Lower leg skin (tissue), 4 donors: Measurements from ENCODE around the gene NT5DC3. TPM values are rescaled to one million over a fixed set of nuclear protein-coding genes. Genes with fewer than 3 reads are reported as not detected.
A peak's percentile ranks its signal among the peaks of the same experiment; 100 is the strongest.

ENCODE experiments used
- DNase-seq, 2 donors: peaks; one replicate each; pipeline ENCODE4 v3.0.0-alpha.2; 2019; ENCODE audit warnings: low spot score in 2 of 2
- H3K4me3 ChIP-seq: fragments of 200-600 bp; sonication (generic); 2 replicates; pipeline ENCODE4 v1.5.1; 2017; ENCODE audit warnings: mild to moderate bottlenecking, low read depth; ENCODE audit not compliant: poor library complexity, severe bottlenecking
- POLR2A ChIP-seq, 2 donors: fragments of 450-650 bp; IDR thresholded peaks; one replicate each; pipeline ENCODE4 v1.6.1; 2016 to 2017; ENCODE audit warnings: antibody characterized with exemption in 2 of 2, mild to moderate bottlenecking in 1 of 2, moderate library complexity in 1 of 2
- WGBS, 2 donors: methylation state at CpG; one replicate each; pipeline ENCODE4 v1.1.5; 2018; 5-methylcytosine and 5-hydroxymethylcytosine counted together
- intact Hi-C: fragments of 100-400 bp; cut with DNase I; formaldehyde crosslinking; loops from one replicate; pipeline ENCODE4 v1.15.0; 2023; ENCODE audit warnings: low total_unique reads
- total RNA-seq, 4 donors: library from RNA; depleted of rRNA; stranded (reverse); fragments of >200 nt; gene quantifications; one replicate each; pipeline ENCODE4 v1.1.0, GENCODE V29; 2016
- TF ChIP-seq, protein P1 (sequence below), 3 donors: fragments of 450-650 bp; IDR thresholded peaks; one replicate each; pipeline ENCODE4 v1.5.1; 2016; ENCODE audit warnings: antibody characterized with exemption in 3 of 3, mild to moderate bottlenecking in 3 of 3, moderate library complexity in 2 of 3

NT5DC3 gene
- total RNA-seq, 4 donors from 2014 or later = 2.9 to 4.2 (median 3.5) TPM

DNA sequence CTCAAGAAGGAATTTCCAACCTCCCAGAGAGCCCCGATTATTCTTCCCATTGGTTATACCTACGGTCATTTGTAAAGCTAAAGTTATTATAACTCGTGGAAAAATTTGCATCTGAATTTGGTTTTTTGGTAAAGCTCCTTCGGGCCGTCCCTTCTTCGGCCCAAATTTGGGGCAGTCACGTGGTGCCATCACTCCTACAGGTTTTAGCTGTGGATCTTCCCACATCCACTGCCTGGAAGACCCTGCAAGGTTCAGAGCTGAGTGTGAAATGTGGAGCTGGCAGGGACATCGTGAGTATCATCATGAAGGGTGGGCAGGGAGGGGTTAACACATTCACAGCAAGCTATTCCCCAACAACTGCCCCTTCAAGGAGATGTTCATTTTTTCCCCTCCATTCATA is 105.7 kb downstream of the NT5DC3 start:
- intact Hi-C loops = no loop called here
- 82 to 87% methylated on average over 8 of the region's 8 CpGs for WGBS, 2 donors
- TF ChIP-seq POLR2A (IDR thresholded peaks at IDR 0.05) = no peak
- TF ChIP-seq, protein P1, sequence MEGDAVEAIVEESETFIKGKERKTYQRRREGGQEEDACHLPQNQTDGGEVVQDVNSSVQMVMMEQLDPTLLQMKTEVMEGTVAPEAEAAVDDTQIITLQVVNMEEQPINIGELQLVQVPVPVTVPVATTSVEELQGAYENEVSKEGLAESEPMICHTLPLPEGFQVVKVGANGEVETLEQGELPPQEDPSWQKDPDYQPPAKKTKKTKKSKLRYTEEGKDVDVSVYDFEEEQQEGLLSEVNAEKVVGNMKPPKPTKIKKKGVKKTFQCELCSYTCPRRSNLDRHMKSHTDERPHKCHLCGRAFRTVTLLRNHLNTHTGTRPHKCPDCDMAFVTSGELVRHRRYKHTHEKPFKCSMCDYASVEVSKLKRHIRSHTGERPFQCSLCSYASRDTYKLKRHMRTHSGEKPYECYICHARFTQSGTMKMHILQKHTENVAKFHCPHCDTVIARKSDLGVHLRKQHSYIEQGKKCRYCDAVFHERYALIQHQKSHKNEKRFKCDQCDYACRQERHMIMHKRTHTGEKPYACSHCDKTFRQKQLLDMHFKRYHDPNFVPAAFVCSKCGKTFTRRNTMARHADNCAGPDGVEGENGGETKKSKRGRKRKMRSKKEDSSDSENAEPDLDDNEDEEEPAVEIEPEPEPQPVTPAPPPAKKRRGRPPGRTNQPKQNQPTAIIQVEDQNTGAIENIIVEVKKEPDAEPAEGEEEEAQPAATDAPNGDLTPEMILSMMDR (IDR thresholded peaks at IDR 0.05) = no peak
- DNase-seq = peak in 1 of 2 donors; percentile 65
- no peak overlapping the region for H3K4me3 ChIP-seq

DNA sequence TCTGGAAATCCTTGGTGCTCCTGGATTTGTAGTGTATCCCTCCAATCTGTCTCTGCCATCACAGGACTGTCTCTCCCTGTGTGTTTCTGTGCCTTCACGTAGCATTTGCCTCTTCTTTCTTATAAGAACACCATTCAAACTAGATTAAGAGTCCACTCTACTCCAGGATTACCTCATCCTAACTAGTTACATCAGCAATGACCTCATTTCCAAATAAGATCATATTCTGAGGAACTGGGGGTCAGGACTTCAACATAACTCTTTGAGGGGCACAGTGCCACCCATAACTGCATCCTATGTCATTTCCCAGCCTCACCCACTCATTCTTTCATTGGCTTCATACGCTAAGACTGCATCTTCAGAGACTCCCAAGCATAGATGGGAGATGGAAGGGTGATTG is 106.2 kb downstream of the NT5DC3 start:
- intact Hi-C loops = no loop called here
- WGBS, 2 donors = 75 to 77% methylated on average over 2 of the region's 2 CpGs
- DNase-seq = peak in 1 of 2 donors; percentile 9
- TF ChIP-seq, protein P1 (IDR thresholded peaks at IDR 0.05) = no peak
- no peak for TF ChIP-seq POLR2A (IDR thresholded peaks at IDR 0.05)
- H3K4me3 ChIP-seq = no peak overlapping the region

DNA sequence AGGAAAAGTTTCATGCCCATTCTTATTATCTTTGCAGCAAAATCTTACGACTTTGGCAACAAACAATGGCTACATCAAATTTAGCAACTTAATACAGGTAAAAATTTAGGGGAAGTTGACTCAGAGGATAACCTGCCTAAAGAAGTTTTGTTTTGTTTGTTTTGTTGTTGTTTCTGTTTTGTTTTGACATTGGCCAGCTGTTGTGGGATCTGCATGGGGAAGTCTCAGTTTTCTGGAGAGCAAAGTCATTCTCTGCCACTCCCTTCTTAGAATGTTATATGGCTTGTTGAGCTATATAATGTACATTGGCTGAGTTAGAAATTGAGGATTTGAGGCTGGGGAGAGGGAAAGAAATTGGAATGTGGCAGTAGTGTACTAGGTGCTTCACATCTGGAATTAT is 109.5 kb downstream of the NT5DC3 start:
- no peak overlapping the region for H3K4me3 ChIP-seq
- 95 to 98% methylated on average over 1 of the region's 1 CpG for WGBS, 2 donors
- DNase-seq = no peak
- intact Hi-C loops = no loop called here
- TF ChIP-seq, protein P1 (IDR thresholded peaks at IDR 0.05) = no peak
- no peak for TF ChIP-seq POLR2A (IDR thresholded peaks at IDR 0.05)

DNA sequence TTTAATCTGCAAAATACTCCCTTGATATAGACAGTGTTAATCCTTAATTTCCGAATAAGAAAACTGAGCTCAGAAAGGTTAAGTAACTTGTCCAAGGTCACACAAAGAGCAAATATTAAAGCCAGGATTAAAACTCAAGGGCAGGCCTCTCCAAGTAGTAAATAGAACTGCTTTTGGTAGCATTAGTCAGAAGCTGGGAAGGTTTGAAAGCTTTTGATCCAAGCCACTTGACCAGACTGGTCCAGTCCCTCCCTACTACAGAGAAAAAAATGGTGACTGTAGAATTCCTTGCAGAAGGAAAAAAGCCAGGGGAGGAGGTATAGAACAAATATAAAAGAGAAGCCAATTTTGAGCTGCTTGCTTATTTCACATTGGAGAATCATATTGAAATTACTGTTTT is 111.5 kb downstream of the NT5DC3 start:
- intact Hi-C loops = no loop called here
- DNase-seq = no peak
- no peak overlapping the region for H3K4me3 ChIP-seq
- WGBS, 2 donors = 78 to 81% methylated on average over 1 of the region's 1 CpG
- TF ChIP-seq, protein P1 (IDR thresholded peaks at IDR 0.05) = no peak
- TF ChIP-seq POLR2A (IDR thresholded peaks at IDR 0.05) = no peak

DNA sequence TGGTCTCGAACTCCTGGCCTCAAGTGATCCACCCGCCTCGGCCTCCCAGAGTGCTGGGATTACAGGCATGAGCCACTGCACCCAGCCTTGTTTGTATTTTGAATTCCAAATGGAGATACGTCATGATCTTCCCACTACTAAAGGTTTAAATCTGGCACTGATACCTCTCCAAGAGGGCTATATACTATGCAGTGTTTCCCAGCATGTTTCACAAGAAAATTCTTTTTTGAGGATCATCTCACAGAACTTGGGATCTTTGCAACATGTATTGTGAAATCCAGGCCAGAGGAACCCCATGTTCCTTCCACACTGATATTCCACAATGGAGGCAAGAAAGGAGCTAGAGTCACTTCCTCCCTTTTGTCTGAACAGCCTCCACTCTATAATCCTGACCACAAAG is 112.7 kb downstream of the NT5DC3 start:
- WGBS, 2 donors = 74 to 81% methylated on average over 4 of the region's 4 CpGs
- no peak overlapping the region for H3K4me3 ChIP-seq
- DNase-seq = no peak
- intact Hi-C loops = no loop called here
- TF ChIP-seq, protein P1 (IDR thresholded peaks at IDR 0.05) = no peak
- no peak for TF ChIP-seq POLR2A (IDR thresholded peaks at IDR 0.05)

DNA sequence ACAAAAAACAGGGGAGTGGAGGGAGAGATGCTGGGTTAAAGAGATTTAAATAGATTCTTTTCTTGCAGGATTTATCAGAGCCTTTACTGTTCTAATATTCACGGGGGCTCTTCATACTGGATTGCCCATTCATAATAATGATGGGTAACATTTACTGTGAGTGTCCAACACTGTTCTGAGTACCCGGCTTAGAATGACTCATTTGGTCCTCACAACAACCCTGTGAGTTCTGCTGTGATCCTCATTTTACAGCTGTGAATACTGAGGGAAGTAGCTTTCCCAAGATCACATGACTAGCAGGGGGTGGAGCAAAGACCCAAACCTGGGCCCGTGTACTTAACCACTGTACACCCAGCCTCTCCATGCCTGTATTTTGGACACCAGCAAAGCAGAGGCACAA is 113.4 kb downstream of the NT5DC3 start:
- DNase-seq = no peak
- 66 to 70% methylated on average over 3 of the region's 3 CpGs for WGBS, 2 donors
- TF ChIP-seq, protein P1 (IDR thresholded peaks at IDR 0.05) = no peak
- TF ChIP-seq POLR2A (IDR thresholded peaks at IDR 0.05) = no peak
- no peak overlapping the region for H3K4me3 ChIP-seq
- intact Hi-C loops = no loop called here
